ENCODE data around the gene GFRA3.

- no peak for TF ChIP-seq POLR2AphosphoS5 (IDR thresholded peaks at IDR 0.05)
- TF ChIP-seq POLR2A (IDR thresholded peaks at IDR 0.05): no peak
Observed at GRCh38 chr5:138316355-138316754, 41.9 kb upstream of the GFRA3 start.

Data from breast epithelium (tissue), 3 donors.